Measurements from ENCODE around the gene FBXO3. TPM values are rescaled to one million over a fixed set of nuclear protein-coding genes. Genes with fewer than 3 reads are reported as not detected.

Gene FBXO3
- total and polyA plus RNA-seq, 9 of the 15 experiments (the other 6 are each of a cell fraction or from before 2014, with no cell fraction given) = 11.6 to 59.3 (median 29.2) TPM

- TF ChIP-seq, protein P1, sequence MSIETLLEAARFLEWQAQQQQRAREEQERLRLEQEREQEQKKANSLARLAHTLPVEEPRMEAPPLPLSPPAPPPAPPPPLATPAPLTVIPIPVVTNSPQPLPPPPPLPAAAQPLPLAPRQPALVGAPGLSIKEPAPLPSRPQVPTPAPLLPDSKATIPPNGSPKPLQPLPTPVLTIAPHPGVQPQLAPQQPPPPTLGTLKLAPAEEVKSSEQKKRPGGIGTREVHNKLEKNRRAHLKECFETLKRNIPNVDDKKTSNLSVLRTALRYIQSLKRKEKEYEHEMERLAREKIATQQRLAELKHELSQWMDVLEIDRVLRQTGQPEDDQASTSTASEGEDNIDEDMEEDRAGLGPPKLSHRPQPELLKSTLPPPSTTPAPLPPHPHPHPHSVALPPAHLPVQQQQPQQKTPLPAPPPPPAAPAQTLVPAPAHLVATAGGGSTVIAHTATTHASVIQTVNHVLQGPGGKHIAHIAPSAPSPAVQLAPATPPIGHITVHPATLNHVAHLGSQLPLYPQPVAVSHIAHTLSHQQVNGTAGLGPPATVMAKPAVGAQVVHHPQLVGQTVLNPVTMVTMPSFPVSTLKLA (conservative IDR thresholded peaks at IDR 0.05) = peak; percentile 29 to 56; a peak in 3 of 4 replicates
- TF ChIP-seq KLF1 (tag; IDR thresholded peaks at IDR 0.05) (no peak), BCL6 (CRISPR knock-in tag; IDR thresholded peaks at IDR 0.05) (no peak), ARNT (IDR thresholded peaks at IDR 0.05) (no peak), CHD2 (IDR thresholded peaks at IDR 0.05; ENCODE audit: low read depth, low read length) (no peak), RFX1 (IDR thresholded peaks at IDR 0.05) (no peak), NFE2L1 (tag; IDR thresholded peaks at IDR 0.05; ENCODE audit: borderline replicate concordance, low read depth) (no peak), RBM25 (IDR thresholded peaks at IDR 0.05; ENCODE audit: low read depth, low read length, severe bottlenecking) (no peak), EP300 (IDR thresholded peaks at IDR 0.05; ENCODE audit: low read length) (no peak), PHTF2 (CRISPR knock-in tag; IDR thresholded peaks at IDR 0.05) (no peak), MYC (IDR thresholded peaks at IDR 0.05; ENCODE audit: low read depth, low read length) (no peak), MYC (CRISPR knock-in tag; IDR thresholded peaks at IDR 0.05; ENCODE audit: borderline replicate concordance, low read depth) (no peak), SIN3A (IDR thresholded peaks at IDR 0.05; ENCODE audit: borderline replicate concordance in 2 of 2, control insufficient read depth in 1 of 2, low read depth in 2 of 2, low read length in 2 of 2) (0 out of 4 replicates have a peak, but pooled peaks of 1 of the 2 experiments have one; percentile 24), GABPB2 (CRISPR knock-in tag; conservative IDR thresholded peaks at IDR 0.05) (no peak), DMBX1 (CRISPR knock-in tag; IDR thresholded peaks at IDR 0.05; ENCODE audit: borderline replicate concordance) (0 out of 2 replicates have a peak, but pooled peaks have one; percentile 23), E2F1 (CRISPR knock-in tag; IDR thresholded peaks at IDR 0.05) (peak; percentile 41; the same call in 1 of the 2 replicates), TCF15 (CRISPR knock-in tag; IDR thresholded peaks at IDR 0.05) (no peak), ZFP36 (IDR thresholded peaks at IDR 0.05; ENCODE audit: low read depth, low read length, partially characterized antibody) (no peak), RCOR1 (IDR thresholded peaks at IDR 0.05; ENCODE audit: borderline replicate concordance in 1 of 2, low read depth in 2 of 2, low read length in 2 of 2) (no peak)
- TF ChIP-seq, protein P2, sequence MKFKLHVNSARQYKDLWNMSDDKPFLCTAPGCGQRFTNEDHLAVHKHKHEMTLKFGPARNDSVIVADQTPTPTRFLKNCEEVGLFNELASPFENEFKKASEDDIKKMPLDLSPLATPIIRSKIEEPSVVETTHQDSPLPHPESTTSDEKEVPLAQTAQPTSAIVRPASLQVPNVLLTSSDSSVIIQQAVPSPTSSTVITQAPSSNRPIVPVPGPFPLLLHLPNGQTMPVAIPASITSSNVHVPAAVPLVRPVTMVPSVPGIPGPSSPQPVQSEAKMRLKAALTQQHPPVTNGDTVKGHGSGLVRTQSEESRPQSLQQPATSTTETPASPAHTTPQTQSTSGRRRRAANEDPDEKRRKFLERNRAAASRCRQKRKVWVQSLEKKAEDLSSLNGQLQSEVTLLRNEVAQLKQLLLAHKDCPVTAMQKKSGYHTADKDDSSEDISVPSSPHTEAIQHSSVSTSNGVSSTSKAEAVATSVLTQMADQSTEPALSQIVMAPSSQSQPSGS (CRISPR knock-in tag; IDR thresholded peaks at IDR 0.05) = no peak
- TF ChIP-seq, protein P3, sequence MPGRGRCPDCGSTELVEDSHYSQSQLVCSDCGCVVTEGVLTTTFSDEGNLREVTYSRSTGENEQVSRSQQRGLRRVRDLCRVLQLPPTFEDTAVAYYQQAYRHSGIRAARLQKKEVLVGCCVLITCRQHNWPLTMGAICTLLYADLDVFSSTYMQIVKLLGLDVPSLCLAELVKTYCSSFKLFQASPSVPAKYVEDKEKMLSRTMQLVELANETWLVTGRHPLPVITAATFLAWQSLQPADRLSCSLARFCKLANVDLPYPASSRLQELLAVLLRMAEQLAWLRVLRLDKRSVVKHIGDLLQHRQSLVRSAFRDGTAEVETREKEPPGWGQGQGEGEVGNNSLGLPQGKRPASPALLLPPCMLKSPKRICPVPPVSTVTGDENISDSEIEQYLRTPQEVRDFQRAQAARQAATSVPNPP (IDR thresholded peaks at IDR 0.05; ENCODE audit: borderline replicate concordance, insufficient read depth, insufficient read length) = no peak
These were observed 38.8 kb downstream of the FBXO3 start (continued) for GRCh38 chr11:33735271-33736147.
